GM12878 (cell line): ENCODE results near the gene LSP1. TPM values are rescaled to one million over a fixed set of nuclear protein-coding genes. Genes with fewer than 3 reads are reported as not detected.

Source experiments
- ATAC-seq: fragments of 200-7000 bp; cut with Tn5 transposase; 3 replicates; pipeline ENCODE4 v1.9.1; 2020; ENCODE audit warnings: mild to moderate bottlenecking, moderate library complexity
- BruUV-seq: library from RNA; stranded (reverse); fragments of 400-500 nt; replicated peaks from 2 replicates; lab custom pipeline; 2021; lab: Mats Ljungman, UMichigan
- CTCF ChIA-PET: fragments of 300-600 bp; sonication (Branson Sonifier 250); formaldehyde crosslinking; extraction: SDS; loops from one replicate; lab custom pipeline; 2021; ENCODE audit warnings: inconsistent platforms; lab: Yijun Ruan, JAX
- POLR2A ChIA-PET: fragments of 350-600 bp; formaldehyde crosslinking; extraction: SDS; loops from one replicate; lab custom pipeline; 2021; ENCODE audit warnings: inconsistent platforms; lab: Charles Lee
- RAD21 ChIA-PET: fragments of 300-600 bp; sonication (Branson Sonifier 250); formaldehyde crosslinking; loops from one replicate; lab custom pipeline; 2023; ENCODE audit warnings: antibody characterized with exemption; ENCODE audit not compliant: unreplicated experiment; lab: Charles Lee
- SMC1A ChIA-PET: fragments of 300-600 bp; sonication (Branson Sonifier 250); formaldehyde crosslinking; loops from one replicate; lab custom pipeline; 2023; ENCODE audit not compliant: unreplicated experiment, uncharacterized antibody; lab: Charles Lee
- DNase-seq: peaks from one replicate; pipeline ENCODE4 v3.0.0-alpha.2; 2011; ENCODE audit warnings: low read depth, low spot score
- FAIRE-seq: peaks from 3 replicates; lab custom pipeline; 2011; peaks lifted over from hg19 to GRCh38; lab: Jason Lieb, UNC
- H2AFZ ChIP-seq: 2 replicates; pipeline ENCODE4 v1.6.0; 2011; ENCODE audit warnings: low read depth, low read length, control low read depth; ENCODE audit not compliant: control insufficient read depth
- H3K27ac ChIP-seq: 2 replicates; pipeline ENCODE4 v1.5.1; 2011; ENCODE audit warnings: control low read depth; ENCODE audit not compliant: control insufficient read depth, insufficient read depth
- H3K27me3 ChIP-seq, 2 experiments: replicated peaks in 1 of 2; 2 replicates each; pipeline versions ENCODE4 v1.6.0 to v1.6.1; 2011; ENCODE audit warnings: low read length in 1 of 2; ENCODE audit not compliant: control insufficient read depth in 2 of 2, insufficient read depth in 2 of 2
- H3K36me3 ChIP-seq, 2 experiments: 2 replicates each; pipeline ENCODE4 v1.5.1; 2011; ENCODE audit warnings: low read length in 1 of 2; ENCODE audit not compliant: control insufficient read depth in 2 of 2, insufficient read depth in 2 of 2
- H3K4me1 ChIP-seq: 2 replicates; pipeline ENCODE4 v1.6.1; 2011; ENCODE audit warnings: mild to moderate bottlenecking, low read length, moderate library complexity, mixed read lengths; ENCODE audit not compliant: control insufficient read depth, insufficient read depth
- H3K4me2 ChIP-seq: 2 replicates; pipeline ENCODE4 v1.6.0; 2011; ENCODE audit warnings: control low read depth; ENCODE audit not compliant: control insufficient read depth, insufficient read depth
- H3K4me3 ChIP-seq: fragments of 200-600 bp; sonication (generic); 2 replicates; pipeline ENCODE4 v1.5.1; 2016
- H3K79me2 ChIP-seq: 2 replicates; pipeline ENCODE4 v1.6.0; 2011; ENCODE audit warnings: low read length; ENCODE audit not compliant: control insufficient read depth, insufficient read depth
- H3K9ac ChIP-seq: 2 replicates; pipeline ENCODE4 v1.8.0; 2011; ENCODE audit warnings: low read length, control low read depth, mixed read lengths; ENCODE audit not compliant: control insufficient read depth, insufficient read depth
- H3K9me3 ChIP-seq: replicated peaks from 3 replicates; pipeline ENCODE4 v1.5.1; 2011; ENCODE audit warnings: mild to moderate bottlenecking, low read length; ENCODE audit not compliant: control insufficient read depth, insufficient read depth
- H4K20me1 ChIP-seq: 2 replicates; pipeline ENCODE4 v1.6.0; 2011; ENCODE audit not compliant: control insufficient read depth, insufficient read depth
- IKZF2 ChIP-seq, 2 experiments: fragments of 450-650 bp; IDR thresholded peaks; 2 replicates each; pipeline ENCODE4 v1.6.1; 2017; ENCODE audit warnings: mild to moderate bottlenecking in 2 of 2, moderate library complexity in 2 of 2
- PAX8 ChIP-seq: fragments of 450-650 bp; IDR thresholded peaks from 2 replicates; pipeline ENCODE4 v1.6.1; 2017; ENCODE audit warnings: mild to moderate bottlenecking, moderate library complexity
- POLR2A ChIP-seq: IDR thresholded peaks from 2 replicates; pipeline ENCODE4 v1.6.1; 2011; ENCODE audit warnings: low read depth, mild to moderate bottlenecking, low read length
- POLR2AphosphoS5 ChIP-seq: IDR thresholded peaks from 2 replicates; pipeline ENCODE4 v1.6.1; 2011; ENCODE audit warnings: mild to moderate bottlenecking, low read length, inconsistent platforms
- RFX5 ChIP-seq: IDR thresholded peaks from 2 replicates; pipeline ENCODE4 v1.6.1; 2011; ENCODE audit warnings: low read depth, low read length, improper control_type of control experiment
- SIN3A ChIP-seq: IDR thresholded peaks from 2 replicates; pipeline ENCODE4 v1.6.1; 2012; ENCODE audit warnings: low read depth, low read length, improper control_type of control experiment
- ZBED1 ChIP-seq: IDR thresholded peaks from 2 replicates; pipeline ENCODE4 v1.6.1; 2016; ENCODE audit warnings: borderline replicate concordance
- WGBS: methylation state at CpG from one replicate; pipeline ENCODE4 v1.1.6; 2016; ENCODE audit warnings: low lambda C conversion rate; ENCODE audit not compliant: insufficient replicate concordance, insufficient coverage; ENCODE audit errors: missing lambda C conversion rate; 5-methylcytosine and 5-hydroxymethylcytosine counted together
- in situ Hi-C: fragments of 300-500 bp; cut with MboI; formaldehyde crosslinking; loops from 9 replicates; pipeline ENCODE4 v1.14.3; 2018; ENCODE audit warnings: mixed read lengths
- intact Hi-C: fragments of 100-400 bp; cut with micrococcal nuclease; formaldehyde crosslinking; loops from one replicate; pipeline ENCODE4 v1.14.2; 2022; ENCODE audit not compliant: unreplicated experiment
- polyA plus RNA-seq, 11 experiments: library from polyadenylated mRNA; depleted of rRNA in 4 of 11; unstranded in 6 of 11; stranded (reverse) in 5 of 11; fragments of >200 nt; fragmentation: Nextera tagmentation in 4 of 11; fragmentation: Illumina TruSeq in 1 of 11; extraction: Ambion mirVana in 4 of 11; extraction: Trizol in 1 of 11; gene quantifications; 1 replicate in 1 of 11; 2 replicates in 10 of 11; pipeline versions ENCODE4 v1.2.1 to v1.2.3, GENCODE V29; 2011 to 2016; ENCODE audit warnings: inconsistent platforms in 2 of 11, missing spikeins in 2 of 11, low read depth in 1 of 11
- total RNA-seq, 4 experiments: library from RNA; depleted of rRNA in 3 of 4; stranded (reverse); fragments of >200 nt in 3 of 4; fragmentation: Illumina TruSeq in 1 of 4; extraction: Trizol in 1 of 4; gene quantifications; 2 replicates each; pipeline versions ENCODE4 v1.2.1 to v1.2.3, GENCODE V29; 2013 to 2021

Gene LSP1
- total and polyA plus RNA-seq, 10 of the 15 experiments (the other 5 are each of a cell fraction or from before 2014, with no cell fraction given), result 19.2 to 488 (median 369) TPM

DNA sequence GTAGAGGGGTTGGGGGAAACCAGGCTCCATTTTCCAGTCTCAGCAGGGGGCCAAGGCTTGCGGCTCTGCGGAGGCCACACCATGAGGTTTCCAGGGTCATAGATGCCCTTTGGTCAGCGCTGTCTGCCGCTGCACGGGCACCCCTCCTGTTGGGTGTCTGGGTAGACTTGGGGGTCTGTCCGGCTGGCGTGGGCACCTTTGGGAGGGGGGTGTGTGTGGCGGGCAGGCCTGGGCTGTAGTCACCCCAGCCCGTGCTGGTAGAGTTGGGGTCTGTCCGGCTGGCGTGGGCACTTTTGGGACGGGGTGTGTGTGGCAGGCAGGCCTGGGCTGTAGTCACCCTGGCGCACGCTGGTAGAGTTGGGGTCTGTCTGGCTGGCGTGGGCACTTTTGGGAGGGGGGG lies 18.6 kb downstream of the LSP1 start:
- peaks cover 0 to 3% of the 10 kb centered on the region in 2 experiments; a peak in 3 of 4 replicates for H3K36me3 ChIP-seq
- in situ Hi-C loops, result no loop called here
- no peak overlapping the region for H3K4me3 ChIP-seq
- no peaks in the 10 kb centered on the region for H3K27me3 ChIP-seq
- H3K79me2 ChIP-seq, result peaks cover 2% of the 10 kb centered on the region
- intact Hi-C loops, result no loop called here
- no TSS peak for BruUV-seq
- POLR2A ChIA-PET, result no interaction called here
- H3K4me1 ChIP-seq, result no peaks in the 10 kb centered on the region
- H3K9me3 ChIP-seq, result no peaks in the 10 kb centered on the region
- CTCF ChIA-PET, result interaction anchor here (1.8 kb wide), 1 partner anchor 11 kb away, joined by 5 read pairs; no protein-coding TSS in a partner anchor
- DNase-seq (no peak), ATAC-seq (no peak)
- 92% methylated on average over 15 of the region's 15 CpGs for WGBS
- no peak overlapping the region for H2AFZ ChIP-seq
- RAD21 ChIA-PET, result no interaction called here
- H3K27ac ChIP-seq, result no peak overlapping the region
- H3K9ac ChIP-seq, result no peak overlapping the region
- no peaks in the 10 kb centered on the region; the same call in 1 of the 2 replicates for H4K20me1 ChIP-seq
- no peak for TF ChIP-seq ZBED1
- TF ChIP-seq SIN3A, result no peak
- TF ChIP-seq IKZF2 (IDR thresholded peaks at IDR 0.05), result no peak
- no peak for TF ChIP-seq PAX8
- TF ChIP-seq POLR2A, result 0 out of 2 replicates have a peak, but pooled peaks have one; percentile 1
- TF ChIP-seq, all 136 proteins: peak for 1
- no peak for FAIRE-seq
- SMC1A ChIA-PET, result no interaction called here
- H3K4me2 ChIP-seq, result no peak overlapping the region

GRCh38 chr11:1872267-1872985 lies 19.5 kb downstream of the LSP1 start:
- no peaks in the 10 kb centered on the region for H3K9me3 ChIP-seq
- CTCF ChIA-PET, result no interaction called here
- no peaks in the 10 kb centered on the region; the same call in 1 of the 2 replicates for H4K20me1 ChIP-seq
- FAIRE-seq (no peak), DNase-seq (no peak)
- no peaks in the 10 kb centered on the region for H3K4me1 ChIP-seq
- RAD21 ChIA-PET, result no interaction called here
- in situ Hi-C loops, result no loop called here
- no peak overlapping the region for H3K9ac ChIP-seq
- peaks cover 0 to 1% of the 10 kb centered on the region in 2 experiments; a peak in 3 of 4 replicates for H3K36me3 ChIP-seq
- no peak overlapping the region for H2AFZ ChIP-seq
- peaks cover 1% of the 10 kb centered on the region for H3K79me2 ChIP-seq
- POLR2A ChIA-PET, result no interaction called here
- no peaks in the 10 kb centered on the region for H3K27me3 ChIP-seq
- no peak overlapping the region for H3K4me3 ChIP-seq
- SMC1A ChIA-PET, result no interaction called here
- H3K4me2 ChIP-seq, result no peak overlapping the region
- BruUV-seq, result no TSS peak
- TF ChIP-seq RFX5, result no peak
- 0 out of 2 replicates have a peak, but pooled peaks have one; percentile 12 for TF ChIP-seq POLR2AphosphoS5
- TF ChIP-seq, all 136 proteins: peak for 1
- no peak overlapping the region for H3K27ac ChIP-seq
- 94% methylated on average over 19 of the region's 25 CpGs for WGBS
- no peak for ATAC-seq
- intact Hi-C loops, result no loop called here
